ENCODE measurements around the gene LIPN.

The LIPN gene

DNA sequence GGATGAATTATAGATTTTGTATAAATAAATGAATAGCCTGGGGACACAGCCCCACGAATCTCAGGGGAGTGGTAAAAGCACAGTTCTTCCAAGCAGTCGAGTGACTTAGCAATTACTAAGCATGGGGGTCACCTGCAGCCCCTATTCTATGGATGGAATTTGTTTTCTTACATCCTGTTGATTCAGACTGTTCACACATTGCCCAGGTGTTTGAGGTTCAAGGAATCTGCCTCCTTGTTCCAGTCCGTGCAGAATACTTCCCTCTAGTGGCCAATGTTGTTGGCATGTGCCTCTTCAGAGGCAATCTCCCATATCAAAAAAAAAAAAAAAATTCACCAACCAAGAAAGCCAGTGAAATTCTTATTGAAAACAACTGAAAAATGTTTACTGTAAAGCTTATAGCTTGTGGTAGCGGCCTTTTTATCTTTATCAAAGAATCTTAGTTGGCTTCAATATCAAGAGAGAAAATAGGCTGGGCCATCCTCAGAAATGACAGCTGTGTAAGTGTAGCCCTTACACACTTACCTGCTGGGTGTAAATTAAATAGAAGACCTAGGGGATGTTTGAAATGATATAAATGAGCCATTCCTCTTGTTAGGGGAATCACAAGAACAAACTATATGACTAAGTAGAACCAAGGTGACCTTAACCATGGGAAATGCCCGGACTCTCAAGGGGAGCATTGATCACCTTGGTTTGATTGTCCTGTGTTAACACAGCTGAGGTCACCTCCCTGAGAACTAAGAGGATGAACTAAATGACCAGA lies 50.6 kb downstream of the LIPN start:
- H3K4me1 ChIP-seq (ENCODE audit: insufficient read depth, low read length): no peaks in the 10 kb centered on the region

DNA sequence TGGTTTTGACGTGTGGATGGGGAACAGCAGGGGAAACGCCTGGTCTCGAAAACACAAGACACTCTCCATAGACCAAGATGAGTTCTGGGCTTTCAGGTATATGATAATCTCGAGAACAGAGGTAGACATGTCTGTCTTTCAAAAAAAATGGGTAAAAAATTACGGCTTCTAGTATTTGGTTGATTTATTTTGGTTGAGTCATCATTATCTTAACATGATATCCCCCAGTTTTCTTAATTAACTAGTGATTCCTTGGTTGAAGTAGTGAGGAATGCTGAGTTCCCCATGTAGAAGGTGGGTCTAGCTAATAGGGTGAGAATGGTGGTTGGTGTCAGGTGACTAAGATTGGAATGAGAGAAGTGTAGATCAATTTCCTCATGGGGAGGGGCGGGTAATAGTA lies 53.4 kb downstream of the LIPN start:
- ATAC-seq (ENCODE audit: insufficient read depth, low read depth): no peak
- H2AFZ ChIP-seq (ENCODE audit: low read depth, low read length): no peak overlapping the region
- TF ChIP-seq, protein P1, sequence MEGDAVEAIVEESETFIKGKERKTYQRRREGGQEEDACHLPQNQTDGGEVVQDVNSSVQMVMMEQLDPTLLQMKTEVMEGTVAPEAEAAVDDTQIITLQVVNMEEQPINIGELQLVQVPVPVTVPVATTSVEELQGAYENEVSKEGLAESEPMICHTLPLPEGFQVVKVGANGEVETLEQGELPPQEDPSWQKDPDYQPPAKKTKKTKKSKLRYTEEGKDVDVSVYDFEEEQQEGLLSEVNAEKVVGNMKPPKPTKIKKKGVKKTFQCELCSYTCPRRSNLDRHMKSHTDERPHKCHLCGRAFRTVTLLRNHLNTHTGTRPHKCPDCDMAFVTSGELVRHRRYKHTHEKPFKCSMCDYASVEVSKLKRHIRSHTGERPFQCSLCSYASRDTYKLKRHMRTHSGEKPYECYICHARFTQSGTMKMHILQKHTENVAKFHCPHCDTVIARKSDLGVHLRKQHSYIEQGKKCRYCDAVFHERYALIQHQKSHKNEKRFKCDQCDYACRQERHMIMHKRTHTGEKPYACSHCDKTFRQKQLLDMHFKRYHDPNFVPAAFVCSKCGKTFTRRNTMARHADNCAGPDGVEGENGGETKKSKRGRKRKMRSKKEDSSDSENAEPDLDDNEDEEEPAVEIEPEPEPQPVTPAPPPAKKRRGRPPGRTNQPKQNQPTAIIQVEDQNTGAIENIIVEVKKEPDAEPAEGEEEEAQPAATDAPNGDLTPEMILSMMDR (IDR thresholded peaks at IDR 0.05; ENCODE audit: borderline replicate concordance, extremely low read depth, low read length, poor library complexity, severe bottlenecking): no peak
- no peak for TF ChIP-seq EZH2 (IDR thresholded peaks at IDR 0.05; ENCODE audit: borderline replicate concordance, low read depth, low read length, severe bottlenecking)
- no peaks in the 10 kb centered on the region for H3K36me3 ChIP-seq (ENCODE audit: insufficient read depth, low read length)
- no peaks in the 10 kb centered on the region for H3K9me3 ChIP-seq (ENCODE audit: insufficient read depth, low read length, severe bottlenecking)
- H4K20me1 ChIP-seq (ENCODE audit: insufficient read depth, low read length): no peaks in the 10 kb centered on the region
- H3K4me2 ChIP-seq (ENCODE audit: insufficient read depth, low read length): no peak overlapping the region
- no peak overlapping the region for H3K9ac ChIP-seq (ENCODE audit: low read depth, low read length)
- H3K27me3 ChIP-seq (ENCODE audit: insufficient read depth, low read length, poor library complexity): peaks cover 16% of the 10 kb centered on the region
- H3K27ac ChIP-seq (ENCODE audit: low read length): no peak overlapping the region
- DNase-seq: no peak
- H3K79me2 ChIP-seq (ENCODE audit: insufficient read depth, low read length): no peaks in the 10 kb centered on the region
- H3K4me1 ChIP-seq (ENCODE audit: insufficient read depth, low read length): no peaks in the 10 kb centered on the region
- H3K4me3 ChIP-seq (ENCODE audit: low read depth in 1 of 2, low read length in 2 of 2): no peak overlapping the region

More for the DNA sequence above, 50.6 kb downstream of the LIPN start:
- ATAC-seq (ENCODE audit: insufficient read depth, low read depth) (peak; percentile 93), DNase-seq (peak; percentile 54)
- no peaks in the 10 kb centered on the region for H3K79me2 ChIP-seq (ENCODE audit: insufficient read depth, low read length)
- no peaks in the 10 kb centered on the region for H4K20me1 ChIP-seq (ENCODE audit: insufficient read depth, low read length)
- peaks cover 4% of the 10 kb centered on the region for H3K27me3 ChIP-seq (ENCODE audit: insufficient read depth, low read length, poor library complexity)
- no peak for TF ChIP-seq EZH2 (IDR thresholded peaks at IDR 0.05; ENCODE audit: borderline replicate concordance, low read depth, low read length, severe bottlenecking)
- TF ChIP-seq, protein P1 (IDR thresholded peaks at IDR 0.05; ENCODE audit: borderline replicate concordance, extremely low read depth, low read length, poor library complexity, severe bottlenecking): peak; percentile 79
- no peak overlapping the region for H3K4me2 ChIP-seq (ENCODE audit: insufficient read depth, low read length)
- no peaks in the 10 kb centered on the region for H3K36me3 ChIP-seq (ENCODE audit: insufficient read depth, low read length)
- H2AFZ ChIP-seq (ENCODE audit: low read depth, low read length): no peak overlapping the region
- H3K4me3 ChIP-seq (ENCODE audit: low read depth in 1 of 2, low read length in 2 of 2): no peak overlapping the region
- H3K9me3 ChIP-seq (ENCODE audit: insufficient read depth, low read length, severe bottlenecking): no peaks in the 10 kb centered on the region
- H3K27ac ChIP-seq (ENCODE audit: low read length): no peak overlapping the region
- no peak overlapping the region for H3K9ac ChIP-seq (ENCODE audit: low read depth, low read length)

DNA sequence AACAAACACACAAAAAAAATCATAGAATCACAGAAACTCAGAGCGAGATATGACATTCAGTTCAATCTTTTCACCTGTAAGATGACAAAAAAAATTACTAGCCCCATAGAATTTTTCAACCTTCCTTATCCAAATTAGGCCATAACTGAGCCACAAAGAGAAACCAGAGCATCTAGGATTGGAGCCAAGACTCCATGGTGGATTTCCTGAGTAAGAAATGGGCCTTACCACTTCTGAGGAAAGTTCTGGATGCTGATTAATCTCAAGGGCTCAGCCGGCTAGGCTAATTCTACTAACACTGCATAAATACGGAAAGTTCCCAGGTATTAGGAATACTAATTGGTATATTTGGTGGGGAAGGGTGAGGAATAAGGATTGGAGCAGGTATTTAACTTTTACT lies 59.5 kb downstream of the LIPN start:
- no peaks in the 10 kb centered on the region for H3K4me1 ChIP-seq (ENCODE audit: insufficient read depth, low read length)
- TF ChIP-seq, protein P1 (IDR thresholded peaks at IDR 0.05; ENCODE audit: borderline replicate concordance, extremely low read depth, low read length, poor library complexity, severe bottlenecking): no peak
- no peak for TF ChIP-seq EZH2 (IDR thresholded peaks at IDR 0.05; ENCODE audit: borderline replicate concordance, low read depth, low read length, severe bottlenecking)
- H3K36me3 ChIP-seq (ENCODE audit: insufficient read depth, low read length): no peaks in the 10 kb centered on the region
- no peaks in the 10 kb centered on the region for H3K79me2 ChIP-seq (ENCODE audit: insufficient read depth, low read length)
- H2AFZ ChIP-seq (ENCODE audit: low read depth, low read length): no peak overlapping the region
- no peaks in the 10 kb centered on the region for H4K20me1 ChIP-seq (ENCODE audit: insufficient read depth, low read length)
- DNase-seq (no peak), ATAC-seq (ENCODE audit: insufficient read depth, low read depth) (no peak)
- no peak overlapping the region for H3K9ac ChIP-seq (ENCODE audit: low read depth, low read length)
- no peak overlapping the region for H3K27ac ChIP-seq (ENCODE audit: low read length)
- H3K4me2 ChIP-seq (ENCODE audit: insufficient read depth, low read length): no peak overlapping the region
- peaks cover 16% of the 10 kb centered on the region for H3K27me3 ChIP-seq (ENCODE audit: insufficient read depth, low read length, poor library complexity)
- H3K4me3 ChIP-seq (ENCODE audit: low read depth in 1 of 2, low read length in 2 of 2): no peak overlapping the region
- H3K9me3 ChIP-seq (ENCODE audit: insufficient read depth, low read length, severe bottlenecking): no peaks in the 10 kb centered on the region
